DMS153 (cell line): ENCODE measurements around the gene ZBTB46.
"Not testable (repeated sequence)": the region's sequence is repeated elsewhere in the genome, so short reads cannot be mapped to it uniquely, and the experiment has no call there.

ENCODE experiments used
- DNase-seq: peaks from one replicate; lab custom pipeline; 2025; lab: John Stamatoyannopoulos, UW

Gene ZBTB46

GRCh38 chr20:63734946-63735858 is 95.9 kb downstream of the ZBTB46 start:
- DNase-seq, result no peak

GRCh38 chr20:63734111-63734945 is 96.7 kb downstream of the ZBTB46 start:
- no peak for DNase-seq

GRCh38 chr20:63733579-63734081 is 97.4 kb downstream of the ZBTB46 start:
- no peak for DNase-seq

- no peak for DNase-seq
Measured at GRCh38 chr20:63733117-63733516, 97.9 kb downstream of the ZBTB46 start.

- DNase-seq, result no peak
Measured at GRCh38 chr20:63732118-63733095, 98.7 kb downstream of the ZBTB46 start.

- no peak for DNase-seq
Measured at GRCh38 chr20:63731410-63731809, 99.7 kb downstream of the ZBTB46 start.

- DNase-seq, result not testable (repeated sequence)
Measured at GRCh38 chr20:63730189-63730733, 100.8 kb downstream of the ZBTB46 start.

GRCh38 chr20:63722967-63723622 is 108.0 kb downstream of the ZBTB46 start:
- not testable (repeated sequence) for DNase-seq

GRCh38 chr20:63718996-63719395 is 112.1 kb downstream of the ZBTB46 start:
- no peak for DNase-seq

GRCh38 chr20:63714858-63715257 is 116.2 kb downstream of the ZBTB46 start:
- no peak for DNase-seq

- DNase-seq, result no peak
Measured at GRCh38 chr20:63712191-63712590, 118.9 kb downstream of the ZBTB46 start.

- no peak for DNase-seq
Measured at GRCh38 chr20:63711085-63711645, 119.9 kb downstream of the ZBTB46 start.

GRCh38 chr20:63709149-63709527 is 121.9 kb downstream of the ZBTB46 start:
- no peak for DNase-seq

- DNase-seq, result no peak
Measured at GRCh38 chr20:63708301-63709148, 122.5 kb downstream of the ZBTB46 start.

GRCh38 chr20:63707558-63708300 is 123.3 kb downstream of the ZBTB46 start, which contains the start of the genes ARFRP1 and ZGPAT:
TSS of gene ARFRP1 (minus strand) at chr20:63707976. CDS start at chr20:63707091, 885 bp downstream.
TSS of gene ZGPAT (plus strand) at chr20:63708039. CDS start at chr20:63708581, 542 bp downstream.
- peak; percentile 61 for DNase-seq

- peak; percentile 9 for DNase-seq
Measured at GRCh38 chr20:63706852-63707557, 124.1 kb downstream of the ZBTB46 start.

GRCh38 chr20:63706027-63706695 is 124.9 kb downstream of the ZBTB46 start:
- DNase-seq, result no peak
